ENCODE measurements around the gene VARS2.
"Not testable (repeated sequence)": the region's sequence is repeated elsewhere in the genome, so short reads cannot be mapped to it uniquely, and the experiment has no call there.

VARS2 gene

GRCh38 chr6:30966154-30966553, 52.1 kb downstream of the VARS2 start:
- DNase-seq: no peak

DNA sequence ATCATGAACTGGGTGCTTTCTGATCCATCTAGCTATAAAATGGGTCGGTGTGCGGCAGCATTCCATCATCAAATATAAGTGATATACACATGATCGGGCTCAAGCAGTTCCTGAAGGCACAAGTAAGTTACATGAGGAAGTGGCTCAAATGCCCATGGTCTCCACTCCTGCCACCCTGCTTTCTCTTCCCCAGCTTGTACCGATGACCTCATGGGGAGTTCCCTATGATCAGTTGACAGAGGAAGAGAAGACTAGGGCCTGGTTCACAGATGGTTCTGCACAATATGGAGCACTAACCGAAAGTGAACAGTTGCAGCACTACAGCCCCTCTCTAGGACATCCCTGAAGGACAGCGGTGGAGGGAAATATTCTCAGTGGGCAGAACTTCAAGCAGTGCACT, 55.1 kb downstream of the VARS2 start:
- not testable (repeated sequence) for DNase-seq

DNA sequence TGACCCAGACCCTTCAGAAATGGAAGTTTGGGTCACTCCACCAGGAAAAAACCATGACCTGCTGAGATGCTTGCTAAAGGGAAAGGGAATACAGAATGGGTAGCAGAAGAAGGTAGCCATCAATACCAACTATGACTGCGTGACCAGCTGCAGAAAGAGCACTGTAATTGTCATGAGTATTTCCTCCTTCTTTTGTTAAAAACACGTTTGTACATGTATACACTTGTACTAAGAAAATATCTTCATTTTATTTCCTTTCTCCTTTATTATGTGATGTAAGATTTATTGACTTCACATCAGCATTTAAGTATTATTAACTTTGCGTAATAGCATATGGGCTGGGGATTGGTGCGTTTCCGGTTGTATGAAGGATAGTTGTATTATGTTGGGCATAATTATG, 56.9 kb downstream of the VARS2 start:
- DNase-seq: no peak

GRCh38 chr6:30972816-30973215, 58.8 kb downstream of the VARS2 start:
- DNase-seq: no peak

DNA sequence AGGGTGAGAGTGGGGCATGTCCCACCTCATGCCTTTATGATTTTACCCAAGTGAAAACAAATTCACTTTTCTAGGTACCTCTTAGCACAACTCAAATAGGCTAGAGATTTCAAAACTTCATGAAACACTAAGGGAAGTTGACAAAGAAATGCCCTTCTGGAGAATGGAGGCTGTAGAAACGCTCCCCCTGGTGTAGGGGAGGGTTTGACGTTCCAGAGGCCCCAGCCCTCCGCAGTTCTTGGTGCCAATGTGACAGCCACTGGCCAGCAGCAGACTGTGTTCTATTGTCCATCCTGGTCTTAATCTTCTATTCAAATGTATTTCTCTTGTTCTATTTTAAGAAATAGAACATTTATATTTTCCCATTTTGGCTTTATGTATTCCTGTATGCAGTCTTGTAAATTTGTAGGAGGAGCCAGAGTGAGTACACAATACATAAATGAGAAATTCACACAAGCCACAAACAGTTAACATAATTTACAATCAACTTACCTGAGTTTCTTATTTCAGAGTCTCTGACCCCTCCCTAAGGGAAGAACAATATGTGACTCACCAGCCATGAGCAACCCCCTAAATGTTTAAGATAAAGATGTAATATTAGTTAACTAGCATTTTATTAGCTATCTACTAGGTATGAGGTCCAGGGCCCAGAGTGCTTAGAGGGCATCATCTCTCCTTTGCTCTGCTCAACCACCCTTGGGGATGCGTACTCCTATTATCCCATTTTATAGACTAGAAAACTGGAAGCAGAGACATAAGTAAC, 60.6 kb downstream of the VARS2 start:
- no peak for DNase-seq
